G401.6 (cell line): ENCODE data around the gene KRTAP10-9.
"Not testable (repeated sequence)": the region's sequence is repeated elsewhere in the genome, so short reads cannot be mapped to it uniquely, and the experiment has no call there.

Experiments
- FAIRE-seq: peaks from 2 replicates; lab custom pipeline; 2012; peaks lifted over from hg19 to GRCh38; lab: Jason Lieb, UNC

KRTAP10-9 gene

GRCh38 chr21:44596068-44596725 is 30.7 kb upstream of the KRTAP10-9 start:
- no peak for FAIRE-seq

DNA sequence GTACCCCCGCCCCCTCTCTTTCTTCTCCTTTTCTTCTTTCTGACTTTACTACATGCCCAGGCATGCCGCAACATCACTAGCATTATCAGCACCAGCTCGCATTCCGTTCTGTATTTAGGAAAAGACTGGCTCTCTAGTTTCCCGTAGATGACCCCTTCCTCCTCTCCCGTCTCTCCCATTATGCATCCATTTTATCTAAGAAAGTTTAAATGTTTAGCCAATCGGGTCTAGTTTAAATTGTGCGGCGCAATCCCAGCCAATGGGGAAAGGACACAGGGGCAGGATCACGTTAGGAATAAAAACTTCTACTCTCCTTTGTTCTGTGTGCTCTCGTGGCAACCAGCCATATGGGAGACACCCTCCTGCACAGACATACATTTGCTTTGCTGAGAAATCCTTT is 28.8 kb upstream of the KRTAP10-9 start:
- FAIRE-seq: no peak

DNA sequence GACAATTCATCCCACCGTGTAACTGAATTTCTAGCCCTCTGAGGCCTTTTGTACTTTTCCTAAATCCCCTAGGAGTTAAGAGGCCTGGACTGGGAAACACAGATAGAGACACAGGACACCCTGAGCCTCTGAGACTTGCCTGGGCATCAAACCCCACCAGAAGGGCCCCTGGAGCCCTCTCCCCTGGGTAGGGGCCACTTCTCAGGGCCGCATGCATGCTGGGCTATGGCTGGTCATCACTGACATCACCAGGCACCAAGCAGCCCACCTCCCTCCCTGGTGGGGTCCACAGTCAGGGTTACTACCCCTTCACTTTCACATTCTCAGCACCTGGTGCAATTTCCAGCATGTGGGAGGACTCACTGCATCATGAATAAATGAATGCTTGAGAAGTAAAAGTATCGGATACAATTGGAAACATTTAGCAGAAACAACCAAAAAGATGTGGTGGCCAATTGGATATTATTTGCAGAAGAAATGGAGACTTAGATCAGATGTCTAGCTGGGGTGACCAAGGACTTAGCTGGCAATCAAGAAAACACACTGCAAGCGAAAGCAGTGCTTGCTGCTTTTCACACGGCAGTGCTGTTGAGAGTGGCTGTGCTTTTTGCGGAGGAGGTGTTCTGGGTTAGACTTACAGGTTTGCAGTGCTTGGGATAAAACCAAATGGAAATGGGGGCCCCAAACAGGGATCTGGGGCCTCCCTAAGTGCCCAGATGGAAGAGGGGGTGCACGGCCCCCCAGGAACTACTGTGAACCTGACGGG is 27.4 kb upstream of the KRTAP10-9 start:
- no peak for FAIRE-seq

- FAIRE-seq: not testable (repeated sequence)
Measured at GRCh38 chr21:44600118-44600978, 26.5 kb upstream of the KRTAP10-9 start, which contains the start of gene KRTAP10-7. Gene KRTAP10-7 (plus strand): TSS chr21:44600597. CDS start chr21:44600622, 25 bp downstream.

DNA sequence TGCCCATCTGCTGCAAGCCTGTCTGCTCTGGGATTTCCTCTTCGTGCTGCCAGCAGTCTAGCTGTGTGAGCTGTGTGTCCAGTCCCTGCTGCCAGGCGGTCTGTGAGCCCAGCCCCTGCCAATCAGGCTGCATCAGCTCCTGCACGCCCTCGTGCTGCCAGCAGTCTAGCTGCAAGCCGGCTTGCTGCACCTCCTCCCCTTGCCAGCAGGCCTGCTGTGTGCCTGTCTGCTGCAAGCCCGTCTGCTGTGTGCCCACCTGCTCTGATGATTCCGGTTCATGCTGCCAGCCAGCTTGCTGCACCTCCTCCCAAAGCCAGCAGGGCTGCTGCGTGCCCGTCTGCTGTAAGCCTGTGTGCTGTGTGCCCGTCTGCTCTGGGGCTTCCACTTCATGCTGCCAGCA is 25.8 kb upstream of the KRTAP10-9 start:
- FAIRE-seq: not testable (repeated sequence)

DNA sequence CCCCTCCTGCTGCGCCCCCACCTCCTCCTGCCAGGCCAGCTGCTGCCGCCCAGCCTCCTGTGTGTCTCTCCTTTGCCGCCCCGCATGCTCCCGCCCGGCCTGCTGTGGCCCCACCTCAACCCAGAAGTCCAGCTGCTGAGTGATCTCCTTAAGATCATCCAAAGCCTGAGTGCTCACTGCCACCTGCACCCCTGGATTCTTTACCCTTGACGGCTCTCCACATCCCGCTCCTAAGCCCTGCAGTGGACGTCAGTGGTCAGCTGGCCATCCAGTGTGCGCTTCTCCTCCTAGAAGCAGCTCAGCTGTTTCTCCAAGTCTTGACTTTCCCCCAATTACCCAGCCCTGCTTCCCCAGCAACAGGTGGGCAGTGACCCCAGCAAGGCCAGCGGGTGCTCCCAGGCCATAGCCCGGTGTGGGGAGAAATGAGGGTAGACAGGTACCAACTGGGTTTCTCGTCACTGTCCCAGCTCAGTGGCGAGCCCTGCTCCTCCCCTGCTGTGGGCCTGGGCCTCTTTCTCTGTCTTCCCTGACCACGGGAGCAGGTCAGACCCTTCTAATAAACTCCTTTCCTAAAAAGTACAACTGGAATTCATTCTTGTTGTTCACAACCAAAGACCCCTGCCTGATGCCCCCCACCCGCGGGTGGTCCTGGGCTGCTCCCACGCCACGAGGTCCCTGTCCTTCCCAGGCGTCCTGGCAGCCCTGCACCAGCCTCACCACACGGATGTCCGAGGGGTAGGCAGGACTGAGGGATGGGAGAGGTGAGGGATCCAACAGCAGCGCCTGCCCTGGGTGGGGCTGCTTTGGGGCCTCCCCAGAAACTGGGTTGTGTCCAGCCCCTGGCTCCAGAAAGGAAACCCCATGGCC is 25.1 kb upstream of the KRTAP10-9 start:
- no peak for FAIRE-seq

GRCh38 chr21:44602463-44602850 is 24.4 kb upstream of the KRTAP10-9 start:
- no peak for FAIRE-seq

DNA sequence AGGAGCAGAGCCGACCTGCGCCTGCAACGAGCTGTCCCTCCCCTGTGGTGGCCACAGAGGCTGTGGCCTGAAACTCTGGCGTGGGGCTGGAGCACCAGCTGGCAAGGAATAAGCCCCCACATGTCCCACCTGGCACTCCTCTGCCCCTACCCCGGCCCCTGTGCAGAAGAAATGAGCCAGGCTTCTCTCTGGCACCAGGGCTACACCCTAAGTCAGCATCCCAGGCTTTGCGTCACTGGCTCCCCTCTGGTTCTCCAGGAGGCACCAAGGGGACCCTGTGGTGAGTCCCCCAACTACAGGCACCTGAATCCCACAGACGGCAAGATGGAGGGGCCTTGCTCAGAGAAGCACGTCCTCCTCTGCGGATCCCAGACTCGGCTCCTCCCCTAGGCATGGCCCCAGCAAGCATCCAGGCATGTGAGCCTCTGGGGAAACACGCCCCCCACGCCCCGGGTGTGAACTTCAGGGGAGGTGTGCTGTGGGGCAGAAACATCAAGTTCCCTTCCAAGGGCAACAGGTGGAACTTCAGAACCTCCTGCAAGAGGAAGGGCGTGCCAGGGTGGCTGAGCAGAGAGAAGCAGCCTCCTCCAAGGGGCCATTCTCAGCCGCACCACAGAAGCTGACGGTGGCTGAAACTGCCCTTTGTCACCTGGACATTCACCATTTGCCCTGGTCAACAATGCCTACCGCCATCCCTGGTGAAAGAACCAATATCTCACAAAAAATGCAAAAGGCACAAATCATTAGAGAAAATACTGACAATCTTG is 23.6 kb upstream of the KRTAP10-9 start:
- no peak for FAIRE-seq

DNA sequence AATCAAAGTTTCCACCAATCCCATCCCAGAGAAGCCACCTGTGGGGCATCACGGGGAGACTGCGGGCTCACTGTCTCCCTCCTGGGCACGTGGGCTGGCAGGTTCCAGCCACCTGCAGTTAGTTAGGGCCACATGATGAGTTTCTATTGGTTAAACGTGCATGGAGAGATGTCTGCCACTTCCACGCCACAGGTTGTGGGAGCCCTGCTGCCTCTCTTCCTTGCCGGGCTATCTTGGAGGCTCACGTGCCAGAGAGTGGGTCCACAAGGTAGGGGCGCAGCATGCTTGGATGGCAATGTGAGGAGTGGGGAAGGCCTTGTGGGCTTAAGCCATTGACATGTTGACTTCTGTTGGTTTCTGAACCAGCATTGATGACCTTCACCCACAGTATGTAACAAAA is 23.0 kb upstream of the KRTAP10-9 start:
- FAIRE-seq: no peak

DNA sequence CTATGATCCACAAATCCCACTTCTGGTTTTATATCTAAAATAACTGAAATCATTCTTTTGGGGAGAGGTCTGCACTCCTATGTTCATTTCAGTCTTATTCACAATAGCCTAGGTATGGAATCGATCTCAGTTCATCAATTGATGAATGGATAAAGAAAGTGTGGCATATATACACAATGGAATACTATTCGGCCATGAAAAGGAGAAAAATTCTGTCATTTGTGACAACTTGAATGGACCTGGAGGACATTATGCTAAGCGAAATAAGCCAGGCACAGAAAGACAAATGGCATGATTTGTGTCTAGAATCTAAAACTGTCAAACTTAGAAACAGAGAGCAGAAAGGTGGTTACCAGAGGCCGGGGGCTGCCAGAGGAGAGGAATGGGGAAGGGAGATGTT is 20.4 kb upstream of the KRTAP10-9 start:
- no peak for FAIRE-seq

DNA sequence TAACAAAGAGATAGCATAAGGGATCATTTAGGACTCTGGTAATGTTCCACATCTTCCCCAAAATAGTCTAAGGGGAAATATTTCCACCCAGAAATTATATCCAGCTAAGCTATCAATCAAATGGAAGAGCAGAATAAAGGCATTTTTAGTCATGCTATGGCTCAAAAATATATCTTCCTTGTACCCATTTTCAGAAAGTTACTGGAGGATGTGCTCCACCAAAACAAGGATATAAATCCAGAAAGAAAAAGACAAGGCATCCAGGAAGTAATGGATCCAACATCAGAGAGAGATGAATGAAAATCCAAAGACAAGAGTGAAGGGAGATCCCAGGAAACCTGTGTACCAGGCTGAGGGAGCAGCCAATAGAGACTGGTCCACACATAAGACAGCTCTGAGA is 17.7 kb upstream of the KRTAP10-9 start:
- no peak for FAIRE-seq

- not testable (repeated sequence) for FAIRE-seq
Measured at GRCh38 chr21:44610157-44610843, 16.6 kb upstream of the KRTAP10-9 start.

- no peak for FAIRE-seq
Measured at GRCh38 chr21:44611551-44611950, 15.3 kb upstream of the KRTAP10-9 start.

DNA sequence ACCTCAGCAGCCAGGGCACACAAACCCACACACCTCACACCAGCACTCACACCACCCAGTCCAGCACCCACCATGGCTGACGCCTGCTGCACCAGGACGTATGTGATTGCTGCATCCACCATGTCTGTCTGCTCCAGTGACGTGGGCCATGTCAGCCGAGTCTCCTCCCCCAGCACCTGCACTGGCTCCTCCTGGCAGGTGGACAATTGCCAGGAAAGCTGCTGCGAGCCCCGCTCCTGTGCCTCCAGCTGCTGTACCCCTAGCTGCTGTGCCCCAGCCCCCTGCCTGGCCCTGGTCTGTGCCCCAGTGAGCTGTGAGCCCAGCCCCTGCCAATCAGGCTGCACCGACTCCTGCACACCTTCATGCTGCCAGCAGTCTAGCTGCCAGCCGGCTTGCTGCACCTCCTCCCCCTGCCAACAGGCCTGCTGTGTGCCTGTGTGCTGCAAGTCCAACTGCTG is 14.8 kb upstream of the KRTAP10-9 start, which contains the start of gene KRTAP10-8:
Gene KRTAP10-8, plus strand, starts transcription at position 51 of the 458 bp plus-strand sequence. Its CDS starts 22 bp downstream, at position 73.
- no peak for FAIRE-seq

GRCh38 chr21:44612669-44613229 is 14.1 kb upstream of the KRTAP10-9 start:
- FAIRE-seq: no peak

- FAIRE-seq: no peak
Measured at GRCh38 chr21:44613386-44614155, 13.3 kb upstream of the KRTAP10-9 start.

GRCh38 chr21:44614161-44614631 is 12.7 kb upstream of the KRTAP10-9 start:
- FAIRE-seq: no peak

GRCh38 chr21:44614961-44615391 is 11.9 kb upstream of the KRTAP10-9 start:
- no peak for FAIRE-seq

DNA sequence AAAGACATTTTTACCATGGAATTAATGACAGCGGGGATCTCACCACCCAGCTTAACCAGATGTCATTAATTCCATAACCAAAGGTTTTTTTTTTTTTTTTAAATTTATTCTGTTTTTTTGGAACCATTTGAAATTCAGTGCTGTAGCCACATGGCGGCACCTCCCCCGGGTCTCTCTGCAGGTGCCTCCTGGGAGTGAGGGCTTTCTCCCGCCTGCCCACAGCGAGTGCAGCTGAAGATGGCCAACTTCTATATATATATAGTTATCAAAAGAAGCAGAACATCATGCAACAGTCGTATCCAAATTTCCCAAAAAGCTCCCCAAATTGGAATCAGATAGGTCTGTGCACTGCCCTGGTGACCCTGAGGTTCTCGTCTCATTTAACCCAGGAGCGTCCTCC is 11.4 kb upstream of the KRTAP10-9 start:
- FAIRE-seq: no peak
